Left renal pelvis (tissue), 4 donors: ENCODE measurements around the gene MOGAT1. TPM values are rescaled to one million over a fixed set of nuclear protein-coding genes. Genes with fewer than 3 reads are reported as not detected.
"Not testable (repeated sequence)": the region's sequence is repeated elsewhere in the genome, so short reads cannot be mapped to it uniquely, and the experiment has no call there.

Source experiments
- DNase-seq, 4 donors: peaks; one replicate each; pipeline ENCODE4 v3.0.0-alpha.2; 2013; ENCODE audit warnings: low read depth in 4 of 4, low spot score in 3 of 4
- polyA plus RNA-seq, 4 donors: library from polyadenylated mRNA; unstranded; fragments of 120-200 nt; gene quantifications; one replicate each; pipeline ENCODE4 v1.2.1, GENCODE V29; 2013; ENCODE audit not compliant: insufficient read length in 4 of 4

Gene MOGAT1
- polyA plus RNA-seq, 4 donors = not detected

DNA sequence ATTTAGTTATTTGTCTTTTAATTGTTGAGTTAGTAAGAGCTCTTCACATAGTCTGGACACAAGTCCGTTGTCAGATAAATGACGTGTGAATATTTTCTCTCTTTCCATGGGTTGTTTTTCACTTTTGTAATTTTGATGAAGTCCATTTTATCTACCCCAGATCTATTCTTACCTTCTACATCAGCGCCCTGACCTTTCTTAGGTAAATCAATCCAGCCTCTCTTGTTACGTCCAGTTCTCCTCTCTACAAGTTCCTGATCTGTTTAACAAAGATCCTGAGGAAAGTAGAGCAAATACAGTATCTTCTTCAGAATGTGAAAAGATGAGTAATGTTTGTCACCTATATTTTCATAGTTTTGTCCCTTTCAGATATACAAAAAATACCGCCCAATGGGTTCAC, 66.9 kb downstream of the MOGAT1 start:
- no peak for DNase-seq

DNA sequence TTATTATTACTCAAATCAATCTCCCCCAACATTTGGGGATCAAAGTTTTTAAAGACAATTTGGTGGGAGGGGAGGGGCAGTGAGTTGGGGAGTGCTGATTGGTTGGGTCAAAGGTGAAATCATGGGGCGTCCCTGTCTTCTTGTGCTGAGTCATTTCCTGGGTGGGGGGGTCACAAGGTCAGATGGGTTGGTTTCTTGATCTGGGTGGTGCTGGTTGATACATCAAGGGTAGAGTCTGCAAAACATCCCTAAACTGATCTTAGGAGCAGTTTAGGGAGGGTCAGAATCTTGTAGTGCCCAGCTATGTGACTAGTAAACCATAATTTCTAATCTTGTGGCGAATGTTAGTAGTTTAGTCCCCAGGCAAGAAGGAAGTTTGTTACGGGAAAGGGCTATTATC, 67.4 kb downstream of the MOGAT1 start:
- no peak for DNase-seq

DNA sequence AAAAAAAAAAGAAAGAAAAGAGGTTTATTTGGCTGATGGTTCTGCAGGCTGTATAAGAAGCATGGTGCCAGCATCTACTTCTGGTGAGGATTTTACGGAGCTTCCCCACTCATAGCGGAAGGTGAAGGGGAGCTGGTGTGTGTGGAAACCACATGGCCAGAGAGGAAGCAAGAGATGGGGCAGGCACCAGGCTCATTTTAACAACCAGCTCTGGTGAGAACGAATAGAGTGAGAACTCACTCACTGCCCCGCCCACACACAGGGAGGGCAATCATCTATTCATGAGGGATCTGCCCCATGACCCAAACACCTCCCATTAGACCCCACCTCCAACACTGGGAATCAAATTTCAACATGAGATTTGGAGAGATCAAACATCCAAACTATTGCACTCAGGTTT, 68.5 kb downstream of the MOGAT1 start:
- no peak for DNase-seq

DNA sequence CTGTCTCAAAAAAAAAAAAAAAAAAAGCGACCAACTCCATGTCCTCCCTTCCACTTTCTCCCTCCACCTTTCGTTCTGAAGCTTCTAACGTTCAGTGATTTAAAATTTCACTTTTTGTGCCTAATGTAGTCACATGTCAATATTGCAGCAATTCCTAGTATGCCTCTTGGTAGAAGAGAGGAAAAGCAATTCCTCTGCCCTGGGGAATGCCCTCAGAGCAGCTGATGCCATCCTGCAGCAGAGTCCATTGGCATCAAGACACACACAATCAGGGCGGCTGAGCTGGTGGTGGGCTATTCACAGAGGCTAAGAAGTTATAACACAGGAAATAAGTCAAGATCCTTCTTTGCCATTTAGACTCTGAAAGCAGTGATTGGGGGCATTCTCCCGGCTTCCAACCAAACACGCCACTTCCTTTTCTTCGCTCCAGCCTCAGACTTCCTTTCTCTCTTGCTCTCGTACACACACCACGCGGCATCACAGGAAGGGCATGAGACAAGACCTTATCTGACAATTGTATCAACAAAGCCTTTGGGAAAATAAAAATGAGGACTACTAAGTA, 71.9 kb downstream of the MOGAT1 start:
- DNase-seq = no peak

DNA sequence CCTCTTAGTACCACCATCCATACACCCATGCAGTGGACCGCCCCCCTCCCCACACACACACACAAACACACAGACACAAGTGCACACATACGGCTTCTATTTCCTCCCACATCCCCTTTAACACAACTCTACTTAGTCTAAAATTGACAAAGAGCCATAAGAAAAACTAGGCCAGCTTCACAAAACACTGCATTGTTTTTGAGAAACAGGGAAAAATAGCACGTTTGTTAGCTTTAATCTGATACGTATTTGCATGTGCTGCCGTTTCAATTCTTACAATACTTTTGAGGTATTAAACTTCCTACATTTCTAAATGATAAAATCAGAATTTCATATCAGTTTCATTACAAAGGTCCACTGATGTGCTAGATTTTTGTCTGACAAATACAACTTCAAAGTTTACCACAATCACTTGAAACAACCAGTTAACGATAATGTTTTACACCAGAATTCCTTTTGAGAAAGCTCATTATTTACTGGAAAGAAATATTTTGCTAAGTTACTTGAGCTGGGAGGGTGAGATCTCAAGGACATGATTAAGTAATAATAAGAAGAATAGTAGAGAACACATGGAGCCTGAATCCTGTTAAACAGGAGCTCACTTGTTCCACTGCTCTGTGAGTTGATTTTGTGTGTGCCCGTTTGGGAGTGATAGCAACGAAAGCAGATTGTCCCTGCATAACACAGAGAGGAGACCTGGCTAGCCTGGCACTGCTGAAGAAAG, 74.5 kb downstream of the MOGAT1 start:
- no peak for DNase-seq

DNA sequence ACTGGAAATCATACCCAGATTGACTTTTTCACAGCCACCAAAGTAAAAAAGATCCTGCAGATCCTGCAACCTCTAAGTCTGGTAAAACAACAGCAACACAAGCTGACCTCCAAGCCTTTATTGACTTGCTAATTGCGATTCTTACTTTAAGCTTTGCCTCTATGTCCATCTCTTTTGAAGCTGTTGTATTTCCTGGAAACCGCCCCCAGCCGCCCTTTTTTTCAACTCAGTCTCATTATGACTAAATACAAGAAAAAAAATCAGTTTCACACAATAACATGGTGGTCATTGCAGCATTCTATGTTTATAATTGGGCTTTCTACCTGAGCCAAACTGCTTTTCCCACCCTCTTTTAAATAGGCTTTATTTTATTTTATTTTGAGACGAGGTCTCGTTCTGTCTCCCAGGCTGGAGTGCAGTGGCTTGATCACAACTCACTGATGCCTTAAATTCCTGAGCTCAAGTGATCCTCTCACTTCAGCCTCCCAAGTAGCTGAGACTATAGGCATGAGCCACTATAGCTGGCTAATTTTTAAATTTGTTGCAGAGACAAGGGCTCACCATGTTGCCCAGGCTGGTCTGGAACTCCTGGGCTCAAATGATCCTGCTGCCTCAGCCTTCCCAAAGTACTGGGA, 76.2 kb downstream of the MOGAT1 start:
- no peak for DNase-seq

DNA sequence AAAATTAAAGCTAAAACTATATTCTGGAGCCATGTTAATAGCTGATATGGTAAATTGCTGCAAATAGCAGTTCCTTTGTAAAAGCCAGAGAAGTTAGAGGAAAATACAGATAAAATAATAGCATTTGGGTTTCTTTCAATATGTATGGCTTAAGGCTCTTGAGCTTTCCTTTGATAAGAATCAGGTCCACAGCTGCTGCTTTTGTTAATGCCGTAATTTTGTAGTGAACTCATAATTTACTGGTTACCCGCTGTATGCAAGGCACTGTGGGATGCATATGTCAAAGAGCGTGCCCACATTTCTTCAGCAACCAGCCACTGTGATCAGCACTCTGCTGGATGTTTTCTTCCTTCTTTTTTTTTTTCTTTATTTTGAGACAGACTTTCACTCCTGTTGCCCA, 79.1 kb downstream of the MOGAT1 start:
- no peak for DNase-seq

DNA sequence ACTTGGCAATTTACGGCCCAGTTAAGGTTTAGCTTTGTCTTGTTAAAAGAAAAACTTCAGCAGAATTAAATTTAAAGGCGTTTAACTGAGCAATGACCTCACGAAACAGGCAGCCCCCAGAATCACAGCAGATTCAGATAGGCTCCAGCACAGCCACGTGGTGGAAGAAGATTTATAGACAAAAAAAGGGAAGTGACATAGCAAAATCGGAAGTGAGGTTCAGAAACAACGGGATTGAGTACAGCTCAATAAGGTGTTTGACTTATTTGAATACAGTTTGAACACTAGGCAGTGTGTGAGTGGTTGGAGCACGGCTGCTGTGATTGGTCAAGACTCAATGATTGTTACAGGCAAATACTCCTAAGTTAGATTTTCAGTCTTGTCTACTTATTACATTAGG, 79.8 kb downstream of the MOGAT1 start:
- no peak for DNase-seq

DNA sequence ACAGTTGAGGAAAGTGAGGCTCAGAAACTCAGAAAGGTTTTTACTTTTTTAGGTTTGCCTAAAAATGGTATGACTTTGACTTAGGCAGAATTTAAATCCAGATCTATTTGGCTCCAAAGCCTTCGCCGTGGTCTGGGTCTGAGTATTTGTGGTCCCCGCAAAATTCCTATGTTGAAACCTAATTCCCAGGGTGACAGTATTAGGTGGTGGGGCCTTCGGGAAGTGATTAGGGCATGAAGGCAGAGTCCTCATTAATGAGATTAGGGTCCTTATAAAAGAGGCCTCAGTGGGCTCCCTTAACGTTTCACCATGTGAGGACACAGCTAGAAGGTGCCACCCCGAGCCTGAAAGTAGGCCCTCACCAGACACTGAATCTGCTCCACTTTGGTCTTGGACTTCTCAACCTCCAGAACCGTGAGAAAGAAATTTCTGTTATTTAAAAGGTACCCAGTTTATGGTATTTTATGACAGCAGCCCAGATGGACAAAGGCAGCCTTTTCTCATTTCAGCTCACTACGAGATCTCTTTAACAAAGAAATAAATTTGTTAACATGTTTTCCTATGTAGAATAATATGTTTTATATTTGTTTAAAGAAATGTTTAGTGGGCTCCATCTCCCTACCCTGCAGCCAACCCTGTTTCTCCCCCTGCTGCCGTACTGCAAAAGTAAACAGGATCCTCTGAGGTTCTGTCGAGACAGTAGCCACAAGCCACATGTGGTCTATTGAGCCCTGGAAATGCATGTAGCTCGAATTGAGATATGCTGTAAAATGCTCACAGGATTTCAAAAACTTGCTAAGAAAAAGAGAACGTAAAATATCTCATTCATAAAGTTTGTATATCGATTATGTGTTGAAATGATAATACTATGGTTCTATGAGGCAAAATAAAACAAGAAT, 80.6 kb downstream of the MOGAT1 start:
- DNase-seq = no peak

DNA sequence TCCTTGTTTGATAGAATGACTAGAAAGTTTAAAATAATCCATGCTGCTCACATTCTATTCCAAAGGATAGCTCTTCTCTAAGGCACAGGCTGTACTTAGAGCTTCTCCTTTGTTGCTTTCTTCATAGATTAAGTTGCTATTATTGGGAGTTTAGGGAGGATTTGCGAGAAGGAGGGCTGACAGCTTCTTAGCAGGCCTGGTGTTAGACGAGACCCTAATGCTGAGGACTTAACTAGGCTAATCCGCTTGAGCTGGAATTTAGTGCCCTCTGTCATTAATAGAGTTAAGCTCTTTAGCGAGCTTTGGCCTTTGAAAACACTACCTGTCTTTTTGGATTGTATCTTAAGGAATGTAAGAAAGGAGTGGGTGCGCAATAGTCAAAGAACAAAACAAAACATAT, 81.3 kb downstream of the MOGAT1 start:
- no peak for DNase-seq

DNA sequence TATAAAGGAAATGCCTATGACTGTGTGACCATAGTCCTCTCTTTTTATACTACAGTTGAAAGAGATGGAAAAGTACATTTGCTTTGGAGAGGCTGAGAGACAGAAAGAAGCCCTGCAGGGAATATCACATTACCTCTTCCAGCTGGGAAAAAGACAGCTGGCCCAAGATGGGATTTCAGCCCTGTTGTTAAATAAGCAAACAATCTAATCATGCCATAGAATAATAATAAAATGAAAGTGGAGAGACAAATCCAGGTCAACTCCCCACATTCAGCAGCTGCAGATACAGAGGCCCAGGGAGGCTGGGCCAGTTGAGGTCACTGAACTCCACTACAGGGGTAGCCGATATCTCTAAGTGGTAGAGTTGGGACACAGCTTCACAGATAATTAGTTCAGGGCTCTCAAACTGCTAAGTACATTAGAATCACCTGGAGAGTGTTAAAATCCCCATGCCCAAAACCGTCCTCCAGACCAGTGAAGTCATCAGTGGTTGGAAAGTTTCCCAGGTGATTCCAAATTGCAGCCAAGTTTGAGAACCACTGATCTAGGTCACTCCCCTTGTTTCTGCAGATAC, 81.9 kb downstream of the MOGAT1 start:
- peak in 2 of 4 donors; percentile 29 to 45 for DNase-seq

DNA sequence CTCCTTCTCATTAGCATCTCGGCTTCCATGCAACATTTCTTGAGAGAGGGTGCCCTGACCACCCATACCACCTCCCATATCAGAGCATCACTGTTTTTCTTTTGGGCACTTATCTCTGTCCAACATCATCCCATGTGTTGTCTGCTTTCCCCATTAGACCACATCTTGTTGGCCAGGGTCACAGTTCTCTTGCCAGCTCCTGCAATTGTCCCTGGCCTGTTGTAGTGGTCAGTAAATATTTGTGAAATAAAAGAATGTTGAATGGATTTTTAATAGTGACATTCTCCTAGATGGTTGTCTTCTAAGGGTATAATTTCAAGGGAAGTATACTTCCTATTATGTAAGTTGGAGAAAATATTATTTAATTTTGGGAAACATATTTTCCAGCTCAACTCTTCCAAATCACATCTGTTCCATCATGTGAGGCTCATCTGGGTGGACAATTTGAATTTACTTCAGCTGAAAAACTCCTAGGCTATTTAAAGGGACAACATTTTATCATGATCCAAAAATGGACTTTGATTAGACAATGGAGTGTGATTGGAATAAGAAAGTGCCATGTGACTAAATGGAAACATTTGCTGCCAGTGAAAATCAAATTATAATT, 83.0 kb downstream of the MOGAT1 start:
- no peak for DNase-seq

DNA sequence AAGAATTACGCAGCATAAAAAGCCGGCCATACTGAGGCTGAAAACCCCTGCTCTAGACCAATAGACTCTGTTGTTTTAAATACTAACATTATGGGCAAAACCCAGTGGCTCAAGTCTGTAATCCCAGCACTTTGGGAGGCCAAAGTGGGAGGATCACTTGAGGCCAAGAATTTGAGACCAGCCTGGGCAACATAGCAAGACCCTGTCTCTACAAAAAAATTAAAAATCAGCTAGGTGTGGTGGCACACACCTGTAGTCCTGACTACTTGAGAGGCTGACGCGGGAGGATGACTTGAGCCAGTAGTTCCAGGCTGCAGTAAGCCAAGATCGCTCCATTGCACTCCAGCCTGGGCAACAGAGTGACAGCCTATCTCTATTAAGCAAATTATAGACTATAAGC, 84.1 kb downstream of the MOGAT1 start:
- not testable (repeated sequence) for DNase-seq

DNA sequence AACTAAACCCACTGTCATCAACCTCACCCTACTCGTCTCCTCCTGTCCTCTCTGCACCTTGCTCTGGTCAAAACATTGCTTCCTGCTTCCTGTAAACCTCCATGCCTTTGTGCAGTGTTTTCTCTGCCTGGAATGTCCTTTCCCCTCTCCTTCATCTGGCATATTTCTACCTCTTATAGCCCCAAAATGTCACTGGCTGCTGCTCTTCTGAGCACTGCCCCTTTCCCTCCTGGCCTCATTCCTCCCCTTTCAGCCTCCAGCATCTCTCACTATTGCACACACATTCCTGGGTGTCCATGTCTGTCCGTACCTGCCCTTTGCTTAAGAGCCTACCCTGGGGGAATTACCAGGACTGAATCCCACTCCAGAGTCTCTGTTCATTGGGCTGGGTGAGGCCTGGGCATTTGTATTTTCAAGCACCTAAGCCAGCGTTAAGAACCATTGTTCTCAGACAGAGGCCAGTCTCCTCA, 84.9 kb downstream of the MOGAT1 start:
- no peak for DNase-seq

DNA sequence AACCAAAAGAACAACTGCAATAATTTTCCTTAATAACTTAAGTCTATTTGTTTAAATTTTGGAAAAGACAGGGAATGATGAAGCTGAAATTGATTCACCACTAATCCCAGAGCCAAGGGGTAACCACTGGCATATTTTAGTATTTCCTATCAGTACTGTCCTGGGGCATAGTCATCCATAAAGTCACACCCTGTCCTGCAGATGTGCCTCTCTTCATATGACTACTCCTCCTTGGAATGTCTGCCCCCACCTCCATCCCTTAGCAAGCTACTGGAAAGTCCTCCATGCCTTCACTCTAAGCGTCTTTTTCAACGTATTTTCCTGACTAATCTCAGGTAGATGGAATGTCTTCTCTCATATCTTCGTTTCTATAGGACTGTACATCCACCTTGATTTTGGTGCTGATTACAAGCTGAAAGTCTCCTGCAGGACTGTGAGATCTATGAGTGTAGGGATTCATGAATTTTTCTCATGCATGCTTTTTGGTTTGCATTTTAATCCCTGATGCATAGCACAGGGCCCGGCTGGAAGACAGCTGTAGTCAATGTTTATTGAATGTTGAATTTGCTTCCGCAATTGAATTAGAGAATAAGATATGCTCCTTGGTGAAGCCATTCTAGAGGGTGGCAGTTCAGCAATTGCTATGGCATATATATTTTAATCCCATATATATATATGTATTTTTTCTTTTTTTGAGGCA, 85.6 kb downstream of the MOGAT1 start:
- DNase-seq = no peak

Other genes starting within 250 kb of the MOGAT1 start
- 10 to 100 TPM in 3 of 4 donors, 1 to 10 TPM in 1; 2.5 to 24.1 (median 17.9) TPM for gene SGPP2, start 247.1 kb upstream of the MOGAT1 start, polyA plus RNA-seq
- gene FARSB, start 15.6 kb upstream of the MOGAT1 start, polyA plus RNA-seq = 10 to 100 TPM; 24.7 to 32.7 (median 26.1) TPM
- gene ACSL3, start 189.4 kb downstream of the MOGAT1 start, polyA plus RNA-seq = 10 to 100 TPM; 59.6 to 79.1 (median 67.2) TPM